ENCODE results near the gene ORC3.
"Not testable (repeated sequence)": the region's sequence is repeated elsewhere in the genome, so short reads cannot be mapped to it uniquely, and the experiment has no call there.

Gene ORC3

DNA sequence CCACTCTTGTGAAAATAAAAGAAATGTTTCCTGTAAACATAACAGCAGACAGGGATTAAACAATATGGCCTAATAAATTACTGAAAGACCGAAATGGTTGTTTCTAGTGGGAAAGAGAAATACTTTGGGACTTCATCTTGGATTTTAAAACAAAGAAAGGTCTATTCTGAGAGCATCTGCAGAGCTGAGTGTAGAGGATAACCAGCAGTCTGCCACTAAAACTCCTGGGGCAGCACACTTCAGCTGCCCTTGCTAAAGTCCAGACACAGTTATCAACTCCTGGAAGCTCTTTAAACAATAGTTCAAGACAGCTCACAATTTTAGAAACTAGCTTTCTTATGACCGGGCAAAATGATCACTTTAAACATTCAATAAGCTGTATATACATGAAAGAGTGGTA, 73.5 kb downstream of the ORC3 start:
- DNase-seq, result no peak

- no peak for DNase-seq
Observed at GRCh38 chr6:87664921-87665485, 75.1 kb downstream of the ORC3 start.

DNA sequence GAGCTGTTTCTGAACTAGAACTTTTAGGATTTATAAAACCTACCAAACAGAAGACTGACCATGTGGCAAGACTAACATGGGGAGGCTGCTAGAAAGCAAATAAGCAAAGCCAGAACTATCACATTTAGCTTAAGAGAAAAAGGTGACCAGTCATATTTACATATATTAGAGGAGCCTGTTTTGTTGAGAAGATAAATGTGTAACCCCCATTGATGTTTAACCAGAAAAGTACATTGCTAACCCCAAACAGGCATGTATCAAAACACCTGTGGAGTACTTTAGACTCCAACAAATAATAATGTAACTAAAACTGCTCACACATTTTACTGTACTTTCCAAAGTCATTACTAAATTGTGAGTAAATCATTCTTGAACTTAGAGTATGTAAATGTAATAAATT, 77.1 kb downstream of the ORC3 start:
- no peak for DNase-seq

GRCh38 chr6:87668013-87668412, 78.1 kb downstream of the ORC3 start:
- no peak for DNase-seq

DNA sequence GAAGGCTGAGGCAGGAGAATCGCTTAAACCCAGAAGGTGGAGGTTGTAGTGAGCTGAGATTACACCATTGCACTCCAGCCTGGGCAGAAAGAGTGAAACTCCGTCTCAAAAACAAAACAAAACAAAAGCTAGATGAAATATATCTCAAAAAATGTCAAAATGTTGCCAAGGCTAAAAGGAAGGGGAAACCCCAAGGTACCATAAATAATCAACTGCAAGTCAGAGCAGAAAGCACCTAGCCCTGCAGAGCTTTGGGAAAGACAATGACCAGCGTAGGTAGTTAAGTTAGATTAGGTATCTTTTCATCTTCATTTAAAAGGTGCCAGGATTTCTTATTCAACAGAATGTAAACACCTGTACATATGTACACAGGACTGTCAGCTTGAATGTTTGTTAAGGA, 79.1 kb downstream of the ORC3 start:
- no peak for DNase-seq

- no peak for DNase-seq
Observed at GRCh38 chr6:87670707-87671106, 80.8 kb downstream of the ORC3 start.

DNA sequence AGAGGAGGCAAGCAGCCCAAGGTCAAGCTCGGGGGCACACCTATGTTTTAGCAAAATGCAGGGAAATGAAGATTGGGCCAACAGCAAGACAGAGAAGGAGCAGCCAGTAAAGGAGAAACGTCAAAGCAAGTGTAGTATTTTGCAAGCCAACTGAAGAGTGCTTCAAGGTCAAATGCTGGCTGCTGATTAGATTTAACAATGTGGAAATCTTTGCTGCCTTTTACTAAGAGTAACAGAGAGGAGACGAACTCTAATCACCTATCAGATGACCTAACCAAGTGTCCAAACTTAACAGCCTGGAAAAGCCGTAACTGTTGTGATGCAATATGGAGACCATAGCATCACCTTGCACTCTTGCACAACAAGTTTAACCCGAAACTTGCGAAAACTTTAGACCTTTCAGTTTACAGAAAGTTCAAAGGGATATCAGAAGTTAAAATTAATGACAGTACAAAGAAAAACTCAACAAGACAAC, 81.7 kb downstream of the ORC3 start:
- no peak for DNase-seq

- no peak for DNase-seq
Observed at GRCh38 chr6:87672641-87673040, 82.7 kb downstream of the ORC3 start.

DNA sequence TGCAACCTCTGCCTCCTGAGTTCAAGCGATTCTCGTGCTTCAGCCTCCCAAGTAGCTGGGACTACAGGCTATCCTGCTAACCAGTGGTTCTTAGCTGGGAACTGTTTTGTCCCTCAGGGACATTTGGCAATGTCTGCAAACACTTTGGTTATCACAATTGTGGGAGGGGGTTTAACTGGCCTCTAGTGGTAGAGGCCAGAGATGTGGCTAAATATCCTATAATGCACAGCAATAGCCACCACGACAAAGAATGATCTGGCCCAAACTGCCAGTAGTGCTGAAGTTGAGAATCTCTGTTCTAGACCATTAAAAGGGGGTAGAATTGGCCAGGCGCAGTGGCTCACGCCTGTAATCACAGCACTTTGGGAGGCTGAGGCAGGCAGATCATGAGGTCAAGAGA, 83.3 kb downstream of the ORC3 start:
- DNase-seq, result no peak

GRCh38 chr6:87674290-87674689, 84.4 kb downstream of the ORC3 start:
- DNase-seq, result no peak

DNA sequence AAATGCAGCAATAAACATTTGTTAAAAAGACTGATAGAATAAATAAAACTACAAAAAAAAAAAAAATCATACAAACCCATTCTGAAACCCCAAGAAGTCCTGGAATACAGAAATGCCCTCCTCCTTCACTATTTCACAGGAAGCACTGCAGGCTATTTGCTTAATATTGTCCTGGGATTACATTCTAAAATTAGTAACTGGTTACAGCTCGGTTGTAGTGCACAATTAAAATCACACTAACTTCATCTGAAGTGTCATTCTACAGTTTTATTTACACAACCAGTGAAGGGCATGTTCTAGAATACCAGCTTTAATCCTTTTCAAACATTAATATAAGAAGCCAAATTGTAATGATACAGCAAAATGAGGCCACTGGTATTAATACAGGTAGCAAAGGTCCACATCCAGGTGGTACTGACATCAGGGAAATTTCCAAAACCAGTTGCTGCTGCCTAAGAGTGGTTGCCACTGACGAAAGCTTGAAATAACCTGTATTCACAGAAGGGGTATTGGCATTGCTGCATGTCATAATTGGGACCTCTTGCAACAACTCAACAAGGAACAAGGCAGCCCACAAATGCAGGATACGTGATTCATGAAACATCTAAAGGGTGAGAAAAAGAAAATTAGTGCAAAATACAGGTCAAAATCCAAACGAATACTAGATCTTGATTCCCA, 85.2 kb downstream of the ORC3 start:
- no peak for DNase-seq

DNA sequence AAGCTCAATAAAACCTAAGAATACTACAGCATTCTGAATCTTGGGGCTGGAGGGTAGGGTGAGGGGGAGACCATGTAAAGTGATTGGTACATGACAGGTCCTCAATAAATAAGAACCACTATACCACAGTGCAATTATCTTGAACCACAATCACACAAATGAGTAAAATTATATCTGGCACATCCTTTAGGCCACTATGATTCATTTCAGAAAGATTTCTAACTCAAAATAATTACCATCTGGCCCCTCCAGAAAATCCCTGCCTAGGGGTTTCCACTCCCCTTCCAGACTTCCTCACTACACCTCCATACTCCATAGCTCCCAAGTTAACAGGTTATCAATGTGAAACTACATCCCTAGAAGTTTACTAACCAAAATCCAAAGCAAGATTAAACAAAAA, 92.4 kb downstream of the ORC3 start:
- no peak for DNase-seq

- no peak for DNase-seq
Observed at GRCh38 chr6:87683890-87684289, 94.0 kb downstream of the ORC3 start.

DNA sequence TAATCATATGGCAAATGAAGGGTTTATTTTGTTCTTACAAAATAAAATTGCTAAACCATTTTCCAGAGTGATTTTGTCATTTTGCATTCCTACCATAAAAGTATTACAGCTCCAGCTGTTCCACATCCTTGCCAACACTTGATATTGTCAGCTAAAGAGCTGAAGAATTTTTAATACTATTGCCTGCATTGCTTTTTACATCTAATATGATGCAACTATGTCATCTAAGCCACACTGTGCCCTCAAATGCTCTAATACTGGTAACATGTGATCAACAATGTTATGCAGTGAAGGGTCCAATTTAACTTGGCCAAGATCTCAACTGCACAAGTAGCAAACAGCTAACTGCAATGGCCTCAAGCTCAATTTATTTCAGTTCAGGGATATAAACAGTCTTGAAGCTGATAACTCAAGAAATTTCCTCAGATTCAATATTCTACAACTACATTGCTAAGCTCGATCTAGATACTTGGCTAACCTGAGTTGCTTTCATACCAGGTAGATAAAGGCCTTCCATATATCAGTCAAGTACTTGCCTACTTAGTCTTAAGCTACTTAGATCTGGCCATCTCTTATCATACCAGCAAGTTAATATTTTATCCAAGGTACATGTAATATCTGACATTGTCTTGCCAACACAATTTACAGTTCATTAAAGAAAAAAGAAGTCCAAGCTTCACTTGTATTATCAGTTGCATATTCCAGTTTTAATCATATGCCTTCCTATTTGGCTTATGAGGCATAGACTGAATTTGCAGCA, 95.1 kb downstream of the ORC3 start:
- no peak for DNase-seq

DNA sequence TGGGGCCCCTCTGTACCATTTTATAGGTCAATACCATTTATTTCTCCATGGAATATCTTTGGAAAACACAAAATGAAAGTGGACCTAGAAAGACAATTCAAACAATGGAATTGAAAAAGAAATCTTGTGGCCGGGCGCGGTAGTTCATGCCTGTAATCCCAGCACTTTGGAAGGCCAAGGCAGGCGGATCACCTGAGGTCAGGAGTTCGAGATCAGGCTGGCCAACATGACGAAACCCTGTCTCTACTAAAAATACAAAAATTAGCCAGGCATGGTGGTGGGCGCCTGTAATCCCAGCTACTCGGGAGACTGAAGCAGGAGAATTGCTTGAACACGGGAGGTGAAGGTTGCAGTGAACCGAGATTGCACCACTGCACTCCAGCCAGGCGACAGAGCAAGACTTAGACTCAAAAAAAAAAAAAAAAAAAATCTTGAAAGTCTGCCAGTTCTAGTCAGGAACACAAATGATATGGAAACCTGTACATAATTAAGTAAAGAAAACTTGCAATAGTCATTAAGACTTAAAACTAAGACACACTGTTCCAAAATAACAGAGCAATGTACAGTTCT, 96.8 kb downstream of the ORC3 start:
- not testable (repeated sequence) for DNase-seq

- DNase-seq, result no peak
Observed at GRCh38 chr6:87687296-87687695, 97.4 kb downstream of the ORC3 start.

- DNase-seq, result not testable (repeated sequence)
Observed at GRCh38 chr6:87687893-87688292, 98.0 kb downstream of the ORC3 start.

GRCh38 chr6:87690441-87690840, 100.5 kb downstream of the ORC3 start:
- no peak for DNase-seq

DNA sequence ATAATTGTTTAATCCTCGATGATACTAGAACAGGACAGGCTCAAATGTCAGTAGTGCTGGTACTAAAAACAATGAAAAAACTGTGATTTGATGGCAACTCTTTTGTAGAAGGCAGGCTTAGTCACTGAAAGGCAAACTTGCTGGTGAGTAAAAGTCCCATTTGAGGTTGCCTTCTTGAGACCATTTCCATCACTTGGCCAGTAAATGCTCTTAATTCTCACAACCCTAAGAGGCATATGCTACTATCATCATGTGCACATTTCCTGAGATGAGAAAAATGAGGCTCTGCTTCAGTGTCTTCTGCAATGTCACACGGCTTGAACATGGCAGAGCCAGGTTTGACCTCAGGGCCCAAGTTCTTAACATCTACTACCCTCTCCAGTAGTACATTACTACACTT, 102.2 kb downstream of the ORC3 start:
- DNase-seq, result no peak

- DNase-seq, result not testable (repeated sequence)
Observed at GRCh38 chr6:87696817-87697216, 106.9 kb downstream of the ORC3 start.

DNA sequence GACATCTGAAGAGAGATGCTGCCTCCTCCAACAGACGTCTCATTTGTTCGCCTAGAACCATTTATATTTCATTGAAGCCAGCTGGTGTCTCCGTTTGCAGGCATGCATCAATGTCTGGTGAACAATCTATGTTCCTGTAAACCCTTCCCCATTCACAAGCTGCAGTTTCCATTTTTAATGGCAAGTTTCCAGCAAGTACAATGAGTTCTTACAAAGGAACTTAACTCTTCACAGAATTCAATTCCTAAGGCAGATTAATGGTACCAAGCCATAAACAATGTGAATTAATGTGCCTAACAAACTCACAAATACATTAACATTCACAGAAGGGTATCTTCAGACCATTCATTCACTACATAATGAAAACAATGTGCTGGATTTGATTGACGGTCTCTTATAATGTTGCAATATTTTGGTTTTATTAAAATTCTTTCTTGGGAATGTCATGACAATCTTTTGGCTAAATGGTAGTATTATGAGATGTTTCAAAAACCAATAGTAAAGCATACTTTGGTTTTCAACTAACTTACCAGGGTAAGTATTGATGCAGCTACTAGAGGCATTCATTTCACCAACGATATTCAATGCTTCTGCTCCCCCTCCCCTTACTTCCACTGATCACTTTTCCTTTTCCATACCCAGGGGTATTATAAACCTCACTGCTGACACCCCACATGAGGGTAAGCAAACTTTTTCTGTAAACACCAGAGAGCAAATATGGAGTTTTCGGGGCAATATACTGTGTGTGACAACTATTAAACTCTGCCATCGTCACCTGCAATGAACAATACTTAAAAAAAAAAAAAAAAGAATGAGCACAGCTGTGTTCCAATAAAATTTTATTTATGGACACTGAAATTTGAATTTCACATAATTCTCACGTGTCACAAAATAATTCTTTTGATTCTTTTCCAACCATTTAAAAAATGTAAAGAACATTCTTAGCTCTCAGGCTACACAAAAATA, 107.9 kb downstream of the ORC3 start:
- no peak for DNase-seq

- no peak for DNase-seq
Observed at GRCh38 chr6:87698547-87699006, 108.6 kb downstream of the ORC3 start.

DNA sequence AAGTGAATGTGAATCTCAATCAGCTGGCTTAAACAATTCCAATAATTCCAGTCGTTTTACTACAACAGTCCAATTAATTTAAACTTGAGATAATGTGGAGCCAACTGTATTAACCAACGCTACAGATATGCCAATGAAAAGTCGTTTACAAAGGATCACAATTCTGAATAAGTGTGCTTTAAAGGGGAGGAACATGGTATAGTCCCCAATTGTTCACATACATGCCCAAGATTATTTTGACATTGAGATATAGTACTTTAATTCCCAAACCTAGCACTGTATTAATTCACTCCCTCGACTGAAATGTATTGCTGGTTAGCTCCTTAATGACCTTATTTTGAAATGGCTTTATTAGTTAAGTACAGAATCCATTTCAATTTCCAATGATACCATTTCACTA, 109.6 kb downstream of the ORC3 start:
- no peak for DNase-seq

Data from islet precursor cell (in vitro differentiated cells).